GM21515 (cell line): ENCODE results near the gene TMPRSS3.

ENCODE experiments used
- ATAC-seq: cut with Tn5 transposase; IDR thresholded peaks from one replicate; pipeline ENCODE4 v1.9.1; 2021; ENCODE audit not compliant: unreplicated experiment

Gene TMPRSS3

DNA sequence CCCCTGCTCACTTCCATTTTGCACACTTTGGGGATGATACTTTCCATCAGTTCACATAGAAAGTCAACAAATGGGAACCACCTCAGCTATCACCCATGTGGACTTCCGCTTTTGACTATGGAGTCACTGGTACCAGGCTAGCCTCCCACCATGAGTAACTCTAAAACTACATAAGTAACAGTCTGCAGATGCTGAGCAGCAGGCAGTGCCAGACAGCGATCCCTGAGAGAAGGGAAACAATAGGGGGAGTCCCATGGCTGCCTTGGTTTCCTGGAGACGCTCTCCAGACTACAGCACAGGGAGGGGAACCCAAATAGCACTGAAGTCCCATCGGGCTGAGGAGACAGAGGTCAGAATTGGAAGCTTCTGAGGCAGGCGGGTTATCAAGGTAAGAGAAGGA, 42.2 kb downstream of the TMPRSS3 start:
- no peak for ATAC-seq

DNA sequence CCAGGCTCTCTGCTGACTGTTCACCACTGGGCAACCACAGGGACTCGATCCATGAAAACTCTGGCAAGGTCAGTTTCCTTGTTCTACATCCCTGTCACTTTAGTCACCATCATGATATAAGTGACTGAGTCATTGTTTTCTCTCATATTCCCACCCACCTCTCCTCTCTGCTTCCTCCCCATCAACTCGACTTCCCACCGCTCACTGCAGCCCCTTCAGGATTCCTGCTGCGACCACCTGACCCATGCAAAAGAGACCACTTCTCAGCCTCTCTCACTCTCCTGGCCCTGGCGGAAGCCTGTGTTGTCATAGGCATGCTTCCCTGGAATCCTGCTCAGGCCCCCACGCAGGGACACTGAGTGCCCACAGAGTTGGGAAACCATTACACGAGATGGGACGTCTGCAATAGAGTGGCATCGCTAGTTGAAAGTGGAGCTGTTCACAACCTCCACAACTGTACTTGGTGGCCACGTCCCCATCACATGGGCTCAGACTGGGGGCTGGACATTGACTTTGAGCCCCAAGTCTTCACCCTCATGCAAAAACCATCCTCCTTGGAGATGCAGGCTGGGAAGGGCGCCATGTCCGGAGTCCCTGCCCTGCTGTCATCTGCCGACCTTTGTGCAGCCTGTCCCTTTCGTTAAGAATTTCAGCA, 43.3 kb downstream of the TMPRSS3 start:
- no peak for ATAC-seq

DNA sequence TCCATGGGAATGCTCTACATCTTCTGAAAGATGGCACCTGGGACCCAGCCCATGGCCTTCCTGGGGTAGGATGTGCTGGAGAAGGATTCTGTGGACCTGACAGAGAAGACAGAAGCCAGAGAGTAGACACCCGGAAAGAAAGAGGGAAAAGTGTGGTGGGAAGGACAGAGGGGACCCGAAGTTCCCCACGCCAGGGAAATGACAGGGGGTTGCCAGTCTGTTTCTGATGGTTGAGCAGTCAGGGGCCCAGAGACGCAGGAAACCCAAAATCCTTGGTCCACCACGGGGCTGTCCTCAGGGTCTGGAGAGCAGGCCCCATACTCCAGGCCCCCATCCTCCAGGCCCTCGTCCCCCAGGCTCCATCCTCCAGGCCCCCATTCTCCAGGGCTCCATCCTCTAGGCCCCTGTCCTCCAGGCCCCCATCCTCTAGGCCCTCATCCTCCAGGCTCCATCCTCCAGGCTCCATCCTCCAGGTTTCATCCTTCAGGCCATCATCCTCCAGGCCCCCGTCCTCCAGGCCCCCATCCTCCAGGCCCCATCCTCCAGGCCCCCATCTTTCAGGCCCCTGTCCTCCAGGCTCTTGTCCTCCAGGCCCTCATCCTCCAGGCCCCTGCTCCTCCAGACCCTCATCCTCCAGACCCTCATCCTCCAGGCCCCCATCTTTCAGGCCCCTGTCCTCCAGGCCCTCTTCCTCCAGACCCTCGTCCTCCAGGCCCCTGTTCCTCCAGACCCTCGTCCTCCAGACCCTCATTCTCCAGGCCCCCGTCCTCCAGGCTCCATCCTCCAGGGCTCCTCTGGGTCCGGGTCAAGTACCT, 44.0 kb downstream of the TMPRSS3 start:
- no peak for ATAC-seq

DNA sequence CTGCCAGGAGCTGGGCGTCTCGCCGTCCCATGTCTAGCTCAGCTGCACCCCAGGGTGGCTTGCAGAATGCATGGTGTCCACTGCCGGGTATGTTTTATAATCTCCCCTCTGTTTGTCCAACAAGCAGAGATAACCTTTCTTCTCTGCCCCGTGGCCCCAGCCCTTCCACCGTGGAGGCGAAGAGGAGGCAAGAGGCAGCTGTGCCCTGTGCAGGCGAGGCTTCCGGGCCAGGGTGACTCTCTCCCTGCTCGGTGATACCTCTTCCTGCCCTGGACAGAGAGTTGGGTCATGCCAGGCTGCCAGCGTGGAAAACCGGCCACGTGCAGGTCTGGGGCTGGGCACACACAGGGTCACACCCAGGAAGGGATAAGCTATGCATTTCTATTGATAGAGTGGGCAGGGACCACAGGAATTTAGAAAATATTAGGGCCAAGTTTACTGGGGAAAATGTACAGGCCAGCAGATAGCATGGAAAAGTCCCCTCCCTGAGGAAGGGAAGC, 44.9 kb downstream of the TMPRSS3 start, which contains the start of gene TFF2:
TFF2 (minus strand) TSS at position 68 of the 500 bp plus-strand sequence; CDS start at position 31, 37 bp downstream.
- ATAC-seq: no peak

DNA sequence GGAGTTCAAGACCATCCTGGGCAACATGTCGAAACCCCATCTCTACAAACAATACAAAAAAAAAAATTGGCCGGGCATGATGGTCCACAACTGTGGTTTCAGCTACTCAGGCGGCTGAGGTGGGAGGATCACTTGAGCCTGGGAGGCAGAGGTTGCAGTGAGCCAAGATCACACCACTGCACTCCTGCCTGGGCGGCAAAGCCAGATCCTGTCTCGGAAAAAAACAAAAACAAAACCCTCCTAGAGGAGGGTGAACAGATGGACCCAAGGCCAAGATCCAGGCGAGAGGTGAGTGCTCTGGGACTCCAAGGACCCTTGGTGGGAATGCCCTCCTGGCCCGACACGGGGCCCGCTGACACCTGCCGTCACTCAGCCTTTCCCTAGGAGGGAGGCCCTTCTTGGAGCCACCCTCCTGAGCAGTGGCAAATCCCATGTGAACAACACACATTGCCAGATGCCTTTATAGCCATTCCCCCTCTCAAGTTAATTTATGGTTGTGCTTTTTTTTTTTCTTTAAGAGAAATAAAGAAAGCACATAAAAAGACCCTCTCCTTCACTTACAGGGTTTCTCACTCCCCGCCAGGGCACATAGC, 45.4 kb downstream of the TMPRSS3 start:
- ATAC-seq: no peak

DNA sequence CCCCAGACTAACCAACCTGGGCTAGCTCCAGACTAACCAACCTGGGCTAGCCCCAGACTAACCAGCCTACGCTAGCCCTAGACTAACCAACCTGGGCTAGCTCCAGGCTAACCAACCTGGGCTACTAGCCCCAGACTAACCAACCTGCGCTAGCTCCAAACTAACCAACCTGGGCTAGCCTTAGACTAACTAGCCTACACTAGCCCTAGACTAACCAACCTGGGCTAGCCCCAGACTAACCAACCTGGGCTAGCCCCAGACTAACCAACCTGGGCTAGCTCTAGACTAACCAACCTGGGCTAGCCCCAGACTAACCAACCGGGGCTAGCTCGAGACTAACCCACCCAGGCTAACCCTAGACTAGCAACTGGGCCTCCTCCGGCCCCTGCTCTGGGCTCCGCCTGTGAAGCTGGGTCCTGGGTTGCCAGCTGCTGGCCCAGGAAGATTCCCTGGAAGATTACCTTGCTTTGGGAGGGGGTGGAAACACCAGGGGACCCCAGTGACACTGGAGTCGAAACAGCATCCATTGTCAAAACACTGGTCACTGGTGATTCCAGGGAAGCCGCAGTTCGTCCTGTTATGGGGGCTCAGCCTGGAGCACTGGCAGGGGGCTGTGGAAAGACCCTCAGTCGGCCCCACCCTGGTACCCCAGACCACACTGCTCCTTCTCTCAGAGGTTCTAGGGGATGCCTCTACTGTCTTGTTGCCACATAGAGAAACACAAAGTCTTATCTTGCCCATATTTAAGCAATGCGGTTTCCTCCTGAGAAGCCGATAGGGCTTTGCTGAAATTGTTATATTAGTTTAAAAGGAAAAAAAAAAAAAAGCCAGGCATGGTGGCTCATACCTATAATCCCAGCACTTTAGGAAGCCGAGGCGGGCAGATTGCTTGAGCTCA, 46.2 kb downstream of the TMPRSS3 start:
- no peak for ATAC-seq

DNA sequence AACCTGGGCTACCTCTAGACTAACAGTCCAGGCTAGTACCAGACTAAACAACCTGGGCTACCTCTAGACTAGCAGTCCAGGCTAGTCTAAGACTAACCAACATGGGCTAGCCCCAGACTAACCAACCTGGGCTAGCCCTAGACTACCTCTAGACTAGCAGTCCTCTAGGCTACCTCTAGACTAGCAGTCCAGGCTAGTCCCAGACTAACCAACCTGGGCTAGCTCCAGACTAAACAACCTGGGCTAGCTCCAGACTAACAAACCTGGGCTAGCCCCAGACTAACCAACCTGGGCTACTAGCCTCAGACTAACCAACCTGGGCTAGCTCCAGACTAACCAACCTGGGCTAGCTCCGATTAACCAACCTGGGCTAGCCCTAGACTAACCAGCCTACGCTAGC, 47.1 kb downstream of the TMPRSS3 start:
- ATAC-seq: no peak

DNA sequence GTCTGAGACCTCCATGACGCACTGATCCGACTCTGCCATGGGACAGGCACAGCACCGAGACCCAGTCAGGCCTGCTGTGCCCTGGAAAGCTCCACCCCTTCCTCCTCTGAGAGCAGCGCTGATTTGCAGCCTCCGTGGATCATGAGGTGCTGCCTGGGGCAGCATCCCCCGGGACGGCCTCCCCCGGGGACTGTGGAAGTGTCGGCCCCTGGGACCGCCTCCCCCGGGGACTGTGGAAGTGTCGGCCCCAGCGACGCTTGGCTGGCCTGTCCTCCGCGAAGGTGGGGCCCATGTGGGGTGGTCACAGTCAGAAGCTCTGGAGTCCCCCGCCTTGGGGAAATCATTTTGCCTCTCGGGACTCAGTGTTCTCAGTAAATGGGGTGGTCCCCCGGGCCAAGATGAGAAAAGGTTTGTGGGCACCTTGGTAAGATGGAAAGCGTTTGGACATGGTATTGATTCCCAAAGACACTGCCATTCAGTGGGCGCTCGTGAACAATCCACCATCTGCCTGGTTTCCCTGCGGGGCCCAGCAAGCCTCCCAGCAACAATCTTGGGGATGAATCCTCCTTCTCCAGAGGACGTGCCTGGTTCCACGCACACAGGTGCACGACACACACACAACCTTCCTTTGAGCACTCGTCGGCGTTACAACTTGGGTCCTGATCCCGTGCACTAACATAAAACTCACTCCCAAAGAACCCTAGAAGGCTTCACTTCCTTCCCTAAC, 48.1 kb downstream of the TMPRSS3 start:
- no peak for ATAC-seq

DNA sequence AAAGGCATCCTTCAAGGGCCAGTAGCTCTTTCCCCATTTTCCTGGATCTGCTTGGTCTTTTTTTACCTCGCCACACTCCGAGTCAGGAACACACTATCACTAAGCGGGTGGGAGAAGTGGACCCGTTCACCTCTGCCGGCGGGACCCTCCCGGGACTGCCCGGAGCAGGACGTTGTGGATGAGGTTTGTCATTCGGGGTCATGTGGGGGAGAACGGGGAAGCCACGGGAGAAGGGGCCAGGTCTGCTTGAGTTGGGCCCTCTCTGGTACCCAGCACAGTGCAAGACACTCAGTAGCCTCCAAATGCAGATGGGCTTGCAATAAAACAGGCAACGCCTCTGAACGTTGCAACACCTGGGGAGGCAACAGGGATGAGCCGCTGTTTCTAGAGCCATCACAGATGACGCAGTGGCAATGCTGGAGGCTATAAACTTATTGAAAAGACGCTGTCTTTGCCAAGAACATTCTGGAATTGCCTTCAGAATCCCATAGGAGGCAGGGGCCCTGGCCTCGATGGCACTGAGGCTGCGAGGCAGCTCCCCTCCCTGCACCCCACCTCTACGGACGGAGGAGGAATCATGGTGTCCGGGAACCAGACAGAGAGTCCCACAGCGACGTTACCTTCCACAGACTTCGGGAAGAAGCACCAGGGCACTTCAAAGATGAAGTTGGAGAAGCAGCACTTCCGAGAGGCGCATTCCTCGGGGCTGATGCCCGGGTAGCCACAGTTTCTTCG, 48.8 kb downstream of the TMPRSS3 start:
- no peak for ATAC-seq

DNA sequence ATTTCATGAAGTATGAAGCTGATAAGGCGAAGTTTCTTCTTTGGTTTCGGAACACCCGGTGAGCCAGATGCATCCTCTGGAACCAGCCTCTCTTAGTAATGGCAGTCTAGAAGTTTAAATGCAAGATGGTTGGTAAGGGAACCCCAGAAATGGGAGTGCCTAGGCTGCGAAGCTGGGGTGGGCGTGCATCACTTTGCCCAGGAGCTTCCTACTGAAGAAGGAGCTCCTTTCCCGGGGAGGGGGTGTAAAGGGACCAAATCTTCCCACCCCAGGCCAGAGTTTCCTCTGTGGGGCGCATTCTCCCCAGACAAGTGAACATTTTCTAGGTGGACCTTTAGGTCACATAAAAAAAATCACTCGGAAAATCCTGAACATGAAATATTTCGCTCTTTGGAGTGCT, 49.4 kb downstream of the TMPRSS3 start:
- ATAC-seq: no peak

DNA sequence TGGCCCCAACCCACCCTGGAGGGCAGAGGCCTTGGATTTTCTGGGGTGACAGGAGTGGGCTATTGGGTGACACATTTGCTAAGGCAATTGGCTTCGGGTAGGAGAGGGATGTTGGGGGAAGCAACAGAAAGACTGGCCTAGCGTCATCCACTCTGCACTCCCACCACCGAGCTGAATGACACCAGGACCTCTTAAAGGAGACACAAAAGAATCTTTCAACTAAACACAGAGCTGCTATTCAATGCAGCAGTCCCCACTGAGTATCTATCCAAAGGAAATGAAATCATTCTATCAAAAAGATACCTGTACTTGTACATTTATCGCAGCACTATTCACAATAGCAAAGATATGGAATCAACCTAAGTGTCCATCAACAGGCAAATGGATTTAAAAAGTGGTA, 51.2 kb downstream of the TMPRSS3 start:
- ATAC-seq: no peak

DNA sequence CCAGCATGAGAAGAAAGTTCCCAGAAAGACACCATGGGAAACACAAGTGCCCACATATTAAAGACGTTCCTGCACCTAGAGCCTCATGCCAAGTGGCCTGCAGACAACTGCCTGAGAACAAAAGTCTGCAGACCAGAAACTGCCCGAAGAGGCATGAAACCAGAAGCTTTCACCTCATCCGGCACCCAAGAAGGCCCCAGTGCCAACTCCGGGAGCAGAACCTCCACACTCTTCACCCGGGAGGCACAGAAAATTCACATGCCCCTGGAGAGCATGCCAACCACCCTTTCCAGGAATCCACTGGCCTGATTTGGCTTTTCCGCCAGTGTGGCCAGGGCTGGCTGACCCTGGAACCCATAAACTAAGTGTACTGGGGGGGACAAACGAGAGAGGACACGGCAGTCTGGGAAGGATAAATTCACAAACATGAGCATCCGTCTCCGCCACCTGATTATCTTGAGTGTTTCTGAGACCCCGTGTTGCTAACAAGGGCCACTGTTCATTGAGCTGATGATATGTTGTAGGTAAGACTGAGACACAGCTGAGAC, 51.8 kb downstream of the TMPRSS3 start:
- ATAC-seq: no peak

DNA sequence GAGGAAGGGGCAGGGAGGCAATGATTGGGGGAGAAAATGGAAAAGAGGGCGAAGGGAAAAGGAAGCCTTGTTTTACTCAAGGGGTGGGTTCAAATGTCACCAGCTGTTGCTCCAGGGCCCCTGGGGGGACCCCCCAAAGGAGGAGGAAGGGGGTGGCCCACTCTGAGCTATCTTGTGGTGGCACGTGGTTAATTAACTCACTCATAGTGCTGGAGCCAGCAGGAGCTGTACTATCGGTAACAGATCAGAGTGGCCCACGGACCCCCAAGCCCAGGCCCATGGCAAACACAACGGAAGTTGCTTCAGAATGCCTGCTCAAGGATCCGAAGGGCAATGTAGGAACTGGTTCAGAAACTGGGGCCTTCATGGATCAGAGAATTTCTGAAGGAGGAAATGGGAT, 52.3 kb downstream of the TMPRSS3 start:
- ATAC-seq: no peak

DNA sequence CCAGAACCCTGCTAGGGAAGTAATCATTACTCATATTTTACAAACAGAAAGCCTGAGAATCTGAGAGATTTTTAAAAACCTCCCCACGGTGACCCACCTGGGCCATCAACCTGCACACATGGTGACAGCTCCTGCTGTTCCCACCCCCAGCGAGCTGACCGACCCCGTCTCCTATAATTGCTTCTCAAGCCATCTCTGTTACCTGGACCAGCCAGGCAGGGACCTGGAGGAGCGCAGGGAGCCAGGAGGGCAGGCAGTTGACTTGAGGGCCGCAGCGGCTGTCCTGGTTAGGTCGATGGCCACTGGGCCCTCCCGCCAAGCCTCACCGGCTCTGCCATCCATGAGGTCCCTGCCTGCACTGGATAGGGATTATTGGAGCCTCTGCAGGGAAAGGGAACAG, 52.8 kb downstream of the TMPRSS3 start:
- no peak for ATAC-seq

DNA sequence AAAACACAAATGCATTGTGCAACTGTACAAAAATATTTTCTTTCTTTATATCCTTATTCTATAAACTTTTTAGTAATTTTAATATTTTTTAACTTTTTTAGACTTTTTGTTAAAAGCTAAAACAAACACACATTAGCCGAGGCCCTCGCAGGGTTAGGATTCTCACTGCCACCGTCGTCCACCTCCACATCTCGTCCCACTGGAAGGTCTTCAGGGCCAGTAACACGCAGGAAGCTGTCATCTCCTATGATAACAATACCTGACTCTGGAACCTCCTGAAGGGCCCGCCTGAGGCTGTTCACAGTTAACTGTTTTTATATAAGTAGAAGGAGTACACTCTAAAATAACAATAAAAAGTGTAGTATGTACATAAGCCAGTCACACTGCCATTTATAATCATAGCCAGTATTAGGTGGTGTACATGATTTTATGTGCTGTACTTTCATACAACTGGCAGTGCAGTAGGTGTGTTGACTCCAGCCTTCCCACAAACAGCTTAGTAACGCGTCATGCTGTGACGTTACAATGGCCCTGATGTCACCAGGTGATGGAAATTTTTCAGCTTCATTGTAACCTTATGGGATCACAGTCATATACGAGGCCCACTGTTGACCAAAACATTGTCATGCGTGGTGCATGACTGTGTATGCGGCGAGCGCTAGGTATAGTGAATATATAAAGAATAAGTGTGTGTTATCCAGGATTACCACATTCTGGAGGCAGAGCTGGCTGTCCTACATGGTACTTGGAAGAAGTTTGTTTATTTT, 53.9 kb downstream of the TMPRSS3 start:
- ATAC-seq: no peak

DNA sequence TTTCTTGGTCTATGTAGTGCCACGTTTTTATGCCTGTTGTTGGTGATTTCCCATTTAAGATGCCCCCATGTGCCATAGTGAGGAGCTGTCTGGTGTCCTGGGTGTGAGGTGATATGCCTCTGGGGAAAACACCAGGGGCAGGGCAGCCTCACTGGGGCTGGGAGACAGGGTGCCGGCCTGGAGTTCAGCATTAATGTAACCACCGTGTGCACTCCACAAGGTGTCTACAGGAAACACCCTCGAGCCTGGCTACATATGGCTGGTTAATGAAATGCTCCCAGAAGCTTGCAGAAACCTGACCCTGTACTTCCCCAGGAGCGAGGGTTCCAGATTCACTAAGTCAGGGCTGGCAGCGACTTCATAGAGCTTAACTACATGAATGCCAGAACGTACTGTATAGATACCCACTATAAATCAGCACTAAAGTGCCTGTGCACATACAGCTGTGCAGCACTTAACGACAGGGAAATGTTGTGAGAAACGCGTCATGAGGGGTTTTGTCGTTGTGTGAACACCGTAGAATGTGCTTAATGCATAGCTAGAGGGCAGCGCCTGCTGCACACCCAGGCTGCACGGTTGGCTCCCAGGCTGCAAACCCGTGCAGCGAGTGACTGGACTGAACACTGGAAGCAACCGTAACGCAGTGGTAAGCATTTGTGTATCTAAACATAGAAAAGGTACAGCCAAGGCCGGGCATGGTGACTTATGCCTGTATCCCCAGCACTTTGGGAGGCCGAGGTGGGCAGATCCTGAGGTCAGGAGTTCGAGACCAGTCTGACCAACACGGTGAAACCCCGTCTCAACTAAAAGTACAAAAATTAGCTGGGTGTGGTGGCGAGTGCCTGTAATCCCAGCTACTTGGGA, 55.4 kb downstream of the TMPRSS3 start:
- ATAC-seq: no peak
